H54 (cell line): ENCODE data around the gene ULK4.
"Not testable (repeated sequence)": the region's sequence is repeated elsewhere in the genome, so short reads cannot be mapped to it uniquely, and the experiment has no call there.

Experiments used
- DNase-seq: peaks from one replicate; pipeline ENCODE4 v3.0.0; 2011; ENCODE audit warnings: low spot score, mixed read lengths; ENCODE audit not compliant: insufficient read length
- FAIRE-seq: peaks from 3 replicates; lab custom pipeline; 2011; peaks lifted over from hg19 to GRCh38; lab: Jason Lieb, UNC
- POLR2A ChIP-seq: IDR thresholded peaks from 2 replicates; pipeline ENCODE4 v1.6.1; 2011; ENCODE audit warnings: low read depth, mild to moderate bottlenecking, low read length

ULK4 gene

DNA sequence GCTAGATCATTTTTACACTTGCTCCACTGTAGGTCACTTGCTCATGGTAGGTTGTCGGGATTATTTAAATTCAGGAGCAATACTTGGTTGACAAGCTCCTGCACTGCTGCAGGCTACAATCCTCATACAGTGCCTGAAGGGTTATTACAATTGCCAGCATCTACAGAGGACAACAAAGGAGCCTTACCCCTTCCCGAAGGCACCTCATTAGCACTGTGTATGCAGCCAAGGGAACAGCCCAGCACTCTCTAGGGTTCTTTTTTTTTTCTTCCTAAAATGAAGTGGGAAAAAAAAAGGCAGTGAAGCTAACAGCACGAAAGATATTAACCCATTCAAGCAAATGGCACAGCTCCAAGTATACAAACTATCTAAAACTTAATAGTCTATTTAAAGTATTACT is 142.7 kb downstream of the ULK4 start:
- FAIRE-seq (no peak), DNase-seq (no peak)
- TF ChIP-seq POLR2A: no peak

DNA sequence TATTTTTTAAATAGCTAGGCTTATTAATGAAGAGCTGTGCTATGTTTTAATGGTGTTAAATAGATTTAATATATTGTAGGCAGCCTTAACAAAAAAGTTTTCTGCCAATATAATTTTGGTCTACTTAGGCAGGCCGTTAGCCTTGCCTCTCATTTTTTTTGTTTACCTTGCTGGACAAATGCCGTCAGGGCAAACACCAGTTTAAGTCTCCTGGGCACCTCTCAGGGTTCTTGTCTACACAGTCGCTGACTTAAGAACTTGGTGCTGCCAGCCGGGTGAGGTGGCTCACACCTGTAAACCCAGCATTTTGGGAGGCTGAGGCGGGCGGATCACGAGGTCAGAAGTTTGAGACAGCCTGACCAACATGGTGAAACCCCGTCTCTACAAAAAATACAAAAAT is 153.3 kb downstream of the ULK4 start:
- no peak for DNase-seq
- FAIRE-seq: no peak
- no peak for TF ChIP-seq POLR2A

- peak; percentile 38 for FAIRE-seq
- TF ChIP-seq POLR2A: no peak
- DNase-seq: peak; percentile 4
Observed at GRCh38 chr3:41808152-41808551, 153.8 kb downstream of the ULK4 start.

GRCh38 chr3:41794748-41795589 is 166.9 kb downstream of the ULK4 start:
- no peak for TF ChIP-seq POLR2A
- DNase-seq (no peak), FAIRE-seq (no peak)

- DNase-seq: no peak
- FAIRE-seq: no peak
- no peak for TF ChIP-seq POLR2A
Observed at GRCh38 chr3:41792806-41793205, 169.1 kb downstream of the ULK4 start.

DNA sequence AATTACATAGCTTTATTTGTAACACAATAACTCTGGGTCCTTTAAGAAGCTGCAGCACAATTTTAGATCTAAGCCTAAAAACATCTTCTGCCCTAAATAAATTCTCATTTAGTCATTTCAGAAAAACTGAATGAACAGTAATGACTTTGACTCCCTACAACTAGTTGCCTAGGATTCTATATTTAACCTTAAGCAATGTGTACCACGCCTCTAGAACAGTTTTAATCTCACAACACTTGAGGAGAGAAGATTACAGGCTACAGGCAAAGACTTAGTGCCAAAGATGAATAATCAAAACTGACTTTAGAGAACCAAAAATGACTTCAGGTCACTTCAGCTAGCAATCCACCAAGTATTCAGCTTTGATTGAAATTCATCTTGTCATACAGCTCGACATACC is 192.8 kb downstream of the ULK4 start:
- no peak for DNase-seq
- TF ChIP-seq POLR2A: no peak
- FAIRE-seq: no peak

- no peak for TF ChIP-seq POLR2A
- no peak for DNase-seq
- FAIRE-seq: no peak
Observed at GRCh38 chr3:41768363-41768762, 193.5 kb downstream of the ULK4 start.

- not testable (repeated sequence) for FAIRE-seq, DNase-seq
Observed at GRCh38 chr3:41762867-41763266, 199.0 kb downstream of the ULK4 start.

DNA sequence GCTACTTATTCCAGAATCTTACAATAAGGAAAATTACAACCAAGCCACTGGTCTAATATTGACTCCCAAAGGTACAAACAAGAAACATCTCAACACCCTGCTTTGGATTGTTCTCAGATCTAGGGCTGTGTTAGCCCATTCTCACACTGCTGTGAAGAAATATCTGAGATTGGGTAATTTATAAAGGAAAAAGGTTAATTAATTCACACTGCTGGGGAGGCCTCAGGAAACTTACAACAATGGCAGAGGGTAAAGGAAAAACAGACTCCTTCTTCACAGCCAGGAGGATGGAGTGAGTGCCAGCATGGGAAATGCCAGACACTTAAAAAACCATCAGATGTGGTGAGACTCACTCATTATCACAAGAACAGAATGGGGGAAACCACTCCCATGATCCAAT is 208.3 kb downstream of the ULK4 start:
- TF ChIP-seq POLR2A: no peak
- FAIRE-seq: no peak
- DNase-seq: no peak

- DNase-seq: no peak
- no peak for TF ChIP-seq POLR2A
- FAIRE-seq: no peak
Observed at GRCh38 chr3:41751597-41751996, 210.3 kb downstream of the ULK4 start.

DNA sequence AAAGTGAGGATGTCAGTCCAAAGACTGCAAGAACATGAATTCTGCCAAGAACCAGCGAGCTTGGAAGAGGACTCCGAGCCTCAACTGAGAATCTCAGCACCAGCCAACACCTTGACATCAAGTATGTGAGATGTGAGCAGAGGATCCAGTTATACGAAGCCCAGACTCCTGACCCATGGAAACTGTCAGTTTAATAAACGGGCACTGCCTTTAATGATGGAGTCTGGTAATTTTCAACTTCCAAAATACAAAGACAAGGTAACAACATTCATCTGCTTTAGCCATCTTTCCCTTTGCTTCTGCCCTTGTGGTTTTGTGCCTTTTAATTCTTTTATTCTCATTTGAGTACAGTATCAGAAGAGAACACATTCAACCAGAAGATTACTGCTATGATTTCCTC is 211.9 kb downstream of the ULK4 start:
- DNase-seq (no peak), FAIRE-seq (no peak)
- no peak for TF ChIP-seq POLR2A

GRCh38 chr3:41746215-41746614 is 215.7 kb downstream of the ULK4 start:
- TF ChIP-seq POLR2A: no peak
- no peak for FAIRE-seq

GRCh38 chr3:41742121-41742520 is 219.8 kb downstream of the ULK4 start:
- FAIRE-seq (no peak), DNase-seq (no peak)
- no peak for TF ChIP-seq POLR2A

More at GRCh38 chr3:41746215-41746614, 215.7 kb downstream of the ULK4 start:
- DNase-seq: no peak

GRCh38 chr3:41740374-41740886 is 221.5 kb downstream of the ULK4 start:
- TF ChIP-seq POLR2A: no peak
- FAIRE-seq: no peak
- DNase-seq: no peak

GRCh38 chr3:41726891-41727290 is 235.0 kb downstream of the ULK4 start:
- no peak for TF ChIP-seq POLR2A
- DNase-seq (no peak), FAIRE-seq (no peak)

DNA sequence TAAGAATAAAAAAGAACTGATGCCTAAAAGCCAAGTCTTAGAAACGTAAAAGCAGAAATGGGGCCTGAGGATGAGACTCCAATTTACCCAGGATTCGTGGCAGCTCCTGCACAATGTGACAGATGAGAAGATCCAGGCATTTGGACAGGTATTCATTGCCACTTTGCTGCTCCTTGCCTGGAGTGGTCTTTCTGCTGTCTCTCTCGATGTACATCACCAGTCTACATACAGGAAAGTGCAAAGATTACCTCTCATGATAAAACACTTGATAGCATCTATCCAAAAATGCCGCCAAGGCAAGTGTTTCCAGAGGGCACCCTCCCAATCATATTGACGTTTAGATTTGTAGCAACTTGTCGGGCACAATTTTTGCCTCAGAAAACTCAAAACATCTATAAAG is 244.3 kb downstream of the ULK4 start:
- no peak for FAIRE-seq

More for the DNA sequence above, 244.3 kb downstream of the ULK4 start:
- no peak for DNase-seq
- no peak for TF ChIP-seq POLR2A
